Testis (tissue), 2 donors: ENCODE results near the gene FGGY.

Source experiments
- POLR2A ChIP-seq: fragments of 450-650 bp; IDR thresholded peaks from one replicate; pipeline ENCODE4 v1.6.1; 2017; ENCODE audit warnings: antibody characterized with exemption, mild to moderate bottlenecking, moderate library complexity
- TF ChIP-seq, protein P1 (sequence below), 3 experiments: fragments of 450-650 bp in 2 of 3; fragments of 200-600 bp in 1 of 3; sonication (generic) in 1 of 3; IDR thresholded peaks; one replicate each; pipeline ENCODE4 v1.5.1; 2016 to 2019; ENCODE audit warnings: antibody characterized with exemption in 3 of 3, mild to moderate bottlenecking in 2 of 3, moderate library complexity in 1 of 3

GRCh38 chr1:59438058-59438560 is 141.2 kb downstream of the FGGY start:
- TF ChIP-seq, protein P1, sequence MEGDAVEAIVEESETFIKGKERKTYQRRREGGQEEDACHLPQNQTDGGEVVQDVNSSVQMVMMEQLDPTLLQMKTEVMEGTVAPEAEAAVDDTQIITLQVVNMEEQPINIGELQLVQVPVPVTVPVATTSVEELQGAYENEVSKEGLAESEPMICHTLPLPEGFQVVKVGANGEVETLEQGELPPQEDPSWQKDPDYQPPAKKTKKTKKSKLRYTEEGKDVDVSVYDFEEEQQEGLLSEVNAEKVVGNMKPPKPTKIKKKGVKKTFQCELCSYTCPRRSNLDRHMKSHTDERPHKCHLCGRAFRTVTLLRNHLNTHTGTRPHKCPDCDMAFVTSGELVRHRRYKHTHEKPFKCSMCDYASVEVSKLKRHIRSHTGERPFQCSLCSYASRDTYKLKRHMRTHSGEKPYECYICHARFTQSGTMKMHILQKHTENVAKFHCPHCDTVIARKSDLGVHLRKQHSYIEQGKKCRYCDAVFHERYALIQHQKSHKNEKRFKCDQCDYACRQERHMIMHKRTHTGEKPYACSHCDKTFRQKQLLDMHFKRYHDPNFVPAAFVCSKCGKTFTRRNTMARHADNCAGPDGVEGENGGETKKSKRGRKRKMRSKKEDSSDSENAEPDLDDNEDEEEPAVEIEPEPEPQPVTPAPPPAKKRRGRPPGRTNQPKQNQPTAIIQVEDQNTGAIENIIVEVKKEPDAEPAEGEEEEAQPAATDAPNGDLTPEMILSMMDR (IDR thresholded peaks at IDR 0.05), result no peak
- no peak for TF ChIP-seq POLR2A
